ENCODE measurements around the gene SEPTIN5.

The SEPTIN5 gene

DNA sequence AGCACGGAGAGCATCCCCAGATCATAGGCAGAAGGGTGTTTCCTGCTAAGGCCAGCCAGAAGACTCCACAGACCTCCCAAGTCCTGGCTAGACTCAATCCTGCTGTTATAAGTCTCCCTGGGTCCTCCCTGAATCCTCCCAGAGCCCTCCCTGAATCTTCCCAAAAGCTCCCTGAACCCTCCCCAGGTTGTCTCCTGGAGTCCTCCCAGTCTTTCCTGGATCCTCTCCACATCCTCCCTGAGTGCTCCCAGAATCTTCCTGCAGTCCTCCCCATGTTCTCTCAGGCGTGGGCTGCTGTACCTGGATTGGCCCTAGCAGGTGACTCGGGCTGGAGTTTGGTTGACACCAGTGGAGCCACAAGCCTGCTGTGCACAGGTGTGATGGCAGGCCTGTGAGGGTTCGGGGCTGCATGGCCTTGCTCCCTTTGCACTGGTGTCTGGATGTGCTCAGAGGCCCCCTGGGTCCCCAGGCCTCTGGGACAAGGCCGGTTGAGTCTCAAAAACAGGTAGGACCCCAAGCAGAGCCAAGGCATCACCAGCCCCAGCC lies 20.6 kb downstream of the SEPTIN5 start:
- DNase-seq, result no peak

DNA sequence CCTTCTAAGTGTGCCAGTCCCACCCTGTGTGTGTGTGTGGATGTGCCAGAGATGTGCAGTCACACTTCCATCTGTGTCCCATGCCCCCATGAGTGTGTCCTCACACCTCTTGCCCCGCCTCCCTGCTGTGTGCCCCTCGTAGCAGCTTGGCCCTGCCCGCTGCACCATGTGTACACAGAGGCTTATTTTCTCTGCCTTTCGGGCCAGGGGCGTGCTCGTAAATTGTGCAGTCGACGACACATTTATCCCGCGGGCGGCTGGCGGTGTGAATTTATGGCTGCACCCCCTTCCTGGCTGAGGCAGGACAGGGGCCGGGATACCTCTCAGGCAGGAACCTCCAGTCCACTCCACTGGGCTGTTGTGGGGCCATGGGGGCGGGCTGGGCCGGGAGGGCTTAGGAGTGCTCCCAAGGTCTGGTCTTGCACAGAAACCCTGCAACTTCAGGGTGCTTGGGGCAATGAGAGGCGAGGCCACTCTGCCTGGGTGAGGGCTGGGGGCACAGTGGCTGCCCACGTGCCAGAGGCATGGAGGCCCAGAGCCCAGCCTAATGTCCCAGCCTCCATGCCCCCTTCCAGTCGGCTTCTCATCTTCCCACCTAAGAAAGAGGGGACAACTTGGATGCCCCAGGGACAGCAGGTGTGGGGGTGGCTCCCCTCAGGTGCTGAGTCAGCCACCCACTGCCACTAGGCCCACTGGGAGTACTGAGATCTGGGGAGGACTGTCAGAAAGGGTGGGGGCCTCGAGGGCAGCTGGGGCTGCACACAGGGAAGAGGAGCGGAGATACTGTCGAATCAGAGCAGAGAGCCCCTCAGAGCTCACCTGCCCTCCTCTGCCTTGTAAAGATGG lies 21.6 kb downstream of the SEPTIN5 start:
- no peak for DNase-seq

DNA sequence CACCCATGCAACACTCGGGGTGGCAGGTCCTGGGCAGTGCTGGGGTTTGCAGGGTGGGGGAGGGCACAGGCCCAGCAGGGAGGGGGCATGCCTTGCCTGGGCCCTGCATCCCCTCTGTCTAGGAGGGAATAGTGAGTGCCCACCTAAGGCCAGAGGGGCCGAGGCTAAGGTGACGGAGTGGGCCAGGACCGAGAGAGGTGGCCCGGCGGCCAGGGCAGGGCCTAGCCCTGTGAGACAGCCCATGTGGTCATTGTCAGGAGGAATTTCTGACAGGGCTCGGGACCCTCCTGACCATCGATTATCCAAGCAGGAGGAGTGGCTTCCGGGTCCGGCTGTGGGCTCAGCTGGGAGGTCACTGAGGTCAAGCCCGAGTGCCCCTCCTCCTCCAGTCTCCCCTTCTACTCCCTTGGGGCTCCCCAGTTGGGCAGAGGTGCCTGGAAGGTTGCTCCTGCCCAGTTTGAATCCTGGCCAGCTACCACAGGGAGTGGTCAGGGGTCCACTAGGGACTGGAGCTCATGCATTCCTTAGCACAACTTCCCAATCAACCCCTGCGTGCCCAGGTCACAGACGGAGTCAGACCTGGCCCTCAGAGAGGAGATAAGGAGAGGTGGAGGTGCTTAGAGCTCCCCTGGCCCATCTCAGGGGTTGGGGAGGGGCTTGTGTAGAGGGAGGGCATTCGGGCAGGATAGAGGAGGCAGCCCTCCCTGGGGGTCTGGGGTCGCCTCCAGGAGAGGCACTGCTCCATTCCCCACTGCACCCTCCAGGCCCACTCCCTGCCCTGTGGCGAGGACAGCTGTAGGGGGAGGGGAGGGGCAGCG lies 23.8 kb downstream of the SEPTIN5 start:
- no peak for DNase-seq

DNA sequence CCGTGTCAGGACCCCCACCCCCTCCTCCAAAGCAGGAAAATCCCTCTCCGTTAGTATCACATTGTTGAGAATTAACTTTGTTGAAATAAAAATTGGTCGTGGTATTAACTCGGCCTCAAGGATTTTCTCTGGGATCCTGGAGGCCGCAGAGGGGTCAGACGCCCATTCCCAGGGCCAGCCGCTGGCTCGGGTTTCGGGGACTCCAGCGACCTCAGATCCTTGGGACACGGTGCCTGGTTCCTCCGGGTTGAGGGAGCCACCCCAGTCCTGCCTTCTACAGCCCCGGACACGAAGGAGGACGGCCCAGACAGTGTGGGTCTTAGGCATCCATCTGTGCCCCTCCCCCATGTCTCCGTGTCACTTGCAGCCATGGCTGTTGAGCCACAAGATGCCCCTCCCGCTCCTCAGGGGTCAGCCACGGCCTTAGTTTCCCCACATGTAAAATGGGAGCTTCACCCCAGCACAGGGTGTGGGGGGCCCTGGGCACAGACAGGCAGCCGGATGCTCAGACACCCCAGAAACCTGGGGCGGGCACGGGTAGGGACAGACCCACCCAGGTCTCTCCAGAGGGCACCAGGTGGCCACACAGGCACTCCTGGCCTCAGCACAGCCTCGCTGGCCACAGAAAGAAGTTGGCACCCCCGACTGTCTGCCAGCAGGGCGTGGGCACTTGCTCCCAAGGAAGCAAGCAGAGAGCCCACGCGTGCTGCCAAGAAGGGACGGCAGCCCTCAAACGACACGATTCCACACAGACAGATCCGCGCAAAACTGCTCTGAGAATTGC lies 24.6 kb downstream of the SEPTIN5 start:
- DNase-seq, result no peak

DNA sequence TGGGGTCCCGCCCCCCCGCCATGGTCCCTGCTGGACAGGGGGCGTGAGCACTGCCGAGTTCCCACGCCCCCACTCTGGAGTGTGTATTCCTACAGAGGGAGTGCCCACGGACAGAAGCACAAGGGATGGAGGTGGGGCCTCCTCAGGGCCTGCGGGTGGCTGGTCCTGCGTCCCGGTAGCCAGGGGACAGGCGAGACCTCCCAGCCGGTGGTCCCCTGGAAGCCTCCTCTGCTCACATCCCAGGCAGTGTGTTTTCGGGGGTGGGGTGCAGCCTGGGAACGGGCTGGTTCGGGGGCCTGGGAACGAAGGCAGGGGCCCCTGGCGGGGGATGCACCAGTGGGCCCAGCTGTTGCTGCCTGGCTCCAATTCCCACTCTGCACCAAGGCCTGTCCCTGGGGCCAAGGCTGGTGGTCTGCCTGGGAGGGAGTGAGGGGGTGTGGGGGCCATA lies 25.2 kb downstream of the SEPTIN5 start:
- DNase-seq, result no peak

DNA sequence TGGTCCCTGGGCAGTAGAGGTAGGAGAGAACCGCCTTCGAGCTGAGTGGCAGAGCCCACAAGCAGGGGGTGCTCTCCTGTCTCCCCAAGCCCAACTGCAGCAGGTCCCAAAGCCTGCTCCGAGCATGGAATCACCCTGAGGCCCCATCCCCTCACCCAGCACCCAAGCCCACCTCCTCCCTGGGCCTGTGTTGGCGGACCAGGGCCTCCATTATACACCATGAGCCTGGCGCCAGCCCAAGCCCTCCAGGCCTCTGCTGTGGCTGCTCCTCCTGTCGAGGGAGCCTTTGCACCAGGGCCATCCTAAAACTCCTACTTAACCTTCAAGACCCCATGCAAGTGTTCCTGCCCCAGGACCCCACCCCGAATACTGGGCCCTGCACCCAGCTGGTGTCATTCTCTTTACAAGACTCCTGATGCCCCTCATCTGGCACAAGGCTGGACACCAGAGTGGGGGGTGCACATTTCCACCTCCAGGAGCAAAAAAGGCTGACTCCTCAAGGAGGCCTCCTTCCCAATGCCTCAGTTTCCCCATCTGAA lies 25.7 kb downstream of the SEPTIN5 start:
- DNase-seq, result no peak

DNA sequence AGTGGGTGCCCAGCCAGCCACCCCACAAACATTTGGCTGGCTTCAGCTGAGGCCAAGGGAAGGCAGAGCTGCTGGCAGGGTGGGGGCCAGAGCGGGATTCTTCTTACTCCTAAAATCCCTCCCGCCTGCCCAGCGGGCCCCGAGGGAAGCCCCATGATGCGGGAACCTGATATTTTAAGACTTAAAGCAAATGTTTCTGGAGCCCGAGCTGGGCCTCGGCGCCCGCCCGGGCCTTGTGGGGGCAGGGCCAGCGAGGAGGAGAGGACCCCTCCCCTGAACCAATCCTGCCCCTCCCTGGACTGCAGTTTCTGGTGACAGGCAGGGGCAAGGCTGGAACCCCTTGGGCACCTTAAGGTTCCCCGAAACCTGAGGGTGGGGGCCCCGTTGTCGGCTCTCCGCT lies 26.3 kb downstream of the SEPTIN5 start:
- DNase-seq, result no peak

DNA sequence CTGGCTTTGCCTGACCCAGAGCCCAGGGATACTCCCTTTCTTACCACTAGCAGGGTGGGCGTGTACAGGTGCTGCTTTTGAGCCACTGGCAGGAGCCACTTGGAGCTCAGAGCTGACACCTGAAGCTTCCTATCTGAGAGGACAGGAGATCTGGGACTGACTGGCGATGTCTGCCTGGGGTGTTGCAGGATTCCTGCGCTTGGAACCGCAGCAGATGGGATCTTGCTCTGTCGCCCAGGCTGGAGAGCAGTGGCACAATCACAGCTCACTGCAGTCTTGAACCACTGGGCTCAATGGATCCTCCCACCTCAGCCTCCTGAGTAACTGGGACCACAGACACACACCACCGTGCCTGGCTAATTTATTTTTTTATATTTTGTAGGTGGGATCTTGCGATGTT lies 26.8 kb downstream of the SEPTIN5 start:
- no peak for DNase-seq

DNA sequence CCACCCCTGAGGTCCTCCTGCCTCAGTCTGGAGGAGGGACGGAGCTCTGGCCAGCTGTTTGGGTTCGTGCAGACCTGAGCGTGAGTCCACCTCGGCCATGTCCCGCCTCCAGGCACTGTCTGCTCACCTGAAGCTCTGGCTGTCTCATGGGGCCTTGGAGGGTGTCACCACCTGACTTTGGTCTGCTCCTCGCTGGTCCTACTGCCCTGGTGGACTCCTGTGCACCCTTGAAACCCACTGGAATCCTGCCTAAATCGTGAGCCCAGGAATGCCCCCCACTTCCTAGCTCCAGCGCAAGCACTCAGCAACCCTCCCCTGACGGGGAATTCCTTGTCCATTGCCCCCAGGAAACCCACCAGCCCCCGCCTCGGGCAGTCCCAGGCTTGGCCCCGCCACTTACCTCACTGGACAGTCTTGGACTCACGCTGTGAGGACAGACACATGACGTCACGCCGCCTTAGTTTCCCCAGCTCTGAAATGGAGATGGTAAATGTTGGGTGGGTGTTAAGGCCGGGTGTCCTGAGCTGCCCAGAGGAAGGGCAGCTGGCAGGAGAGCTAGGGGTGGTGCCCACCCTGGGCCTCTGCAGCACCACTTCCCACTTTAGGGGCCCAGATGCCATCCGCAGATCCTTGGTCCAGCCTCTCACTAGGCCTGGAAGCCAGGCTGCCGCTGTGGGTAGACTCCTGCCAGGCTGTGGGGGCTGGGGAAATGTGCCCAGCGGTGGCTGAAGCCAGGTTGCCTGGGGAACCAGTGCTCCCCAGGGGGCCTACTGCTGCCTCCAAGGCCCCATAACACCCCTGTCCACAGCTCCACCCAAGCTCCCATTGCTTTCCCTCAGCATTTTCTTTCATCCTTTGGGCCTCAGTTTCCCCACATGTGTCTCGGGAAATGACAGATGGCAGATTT lies 28.1 kb downstream of the SEPTIN5 start:
- no peak for DNase-seq

DNA sequence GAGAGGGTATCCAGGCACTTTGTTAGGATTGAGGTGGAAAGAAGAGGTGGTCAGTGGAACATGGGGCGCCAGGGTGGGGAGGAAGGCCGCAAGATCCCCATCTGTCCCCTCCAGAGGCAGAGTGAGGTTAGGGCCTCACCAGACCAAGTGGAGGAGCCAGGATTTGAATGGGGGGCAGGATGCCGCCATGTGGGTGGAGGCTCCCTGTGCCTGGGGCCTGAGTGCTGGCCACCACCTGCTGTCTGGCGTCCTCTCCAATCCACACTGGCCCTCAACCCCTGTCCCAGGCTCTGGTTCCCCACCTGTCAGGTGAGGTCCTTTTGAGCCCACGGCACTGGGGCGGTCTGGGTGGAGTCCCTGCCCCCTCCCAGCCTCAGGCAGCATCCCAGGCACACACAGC lies 28.8 kb downstream of the SEPTIN5 start:
- no peak for DNase-seq

DNA sequence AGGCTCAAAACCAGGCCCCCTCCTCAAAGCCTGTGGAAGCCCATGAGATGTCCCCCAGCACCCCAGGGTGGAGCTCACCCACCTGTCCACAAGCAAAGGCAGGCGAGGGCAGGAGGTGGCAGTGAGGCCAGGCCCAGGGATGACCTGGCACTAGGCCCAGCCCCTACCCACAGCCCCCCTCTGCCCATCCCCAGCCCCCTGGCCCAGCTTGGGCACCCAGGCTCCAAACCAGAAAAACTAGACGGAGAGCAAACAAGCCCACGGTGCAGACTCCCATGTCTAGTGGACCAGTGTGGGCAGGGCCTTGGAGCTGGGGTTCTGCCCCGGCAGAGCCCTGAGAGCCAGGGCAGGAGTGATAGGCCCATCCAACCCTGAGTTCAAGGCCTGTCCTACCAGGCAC lies 29.3 kb downstream of the SEPTIN5 start:
- no peak for DNase-seq

DNA sequence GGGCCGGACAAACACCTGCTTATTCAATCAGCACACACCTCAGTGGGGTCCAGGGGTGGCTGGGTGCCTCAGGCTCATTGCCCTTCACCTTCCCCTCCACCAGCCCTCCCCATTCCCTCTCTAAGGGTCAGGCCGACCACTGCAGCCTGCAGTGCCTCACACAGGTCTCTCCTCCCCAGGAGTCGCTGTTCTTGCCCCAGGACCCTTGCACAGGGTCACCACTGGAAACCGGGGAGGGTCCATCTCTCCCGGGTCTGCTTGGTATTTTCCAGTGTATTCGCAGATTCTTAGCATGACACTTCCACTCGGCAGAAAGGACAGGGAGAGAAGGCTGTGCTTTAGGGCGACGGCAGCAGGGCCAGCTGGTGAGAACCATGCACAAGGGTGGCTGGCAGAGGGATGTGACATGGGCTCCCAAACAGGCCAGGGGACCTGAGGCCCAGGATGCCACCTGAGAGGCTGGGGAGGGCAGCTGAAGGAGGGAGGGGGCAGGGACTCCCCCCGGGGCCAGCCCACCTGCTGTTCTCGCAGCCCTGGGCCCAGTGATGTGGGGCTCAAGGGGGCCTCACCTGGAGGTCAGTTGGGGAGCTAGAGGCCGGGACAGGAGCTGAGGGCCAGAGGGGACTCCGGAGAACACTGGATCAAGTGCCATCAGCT lies 30.2 kb downstream of the SEPTIN5 start:
- no peak for DNase-seq

DNA sequence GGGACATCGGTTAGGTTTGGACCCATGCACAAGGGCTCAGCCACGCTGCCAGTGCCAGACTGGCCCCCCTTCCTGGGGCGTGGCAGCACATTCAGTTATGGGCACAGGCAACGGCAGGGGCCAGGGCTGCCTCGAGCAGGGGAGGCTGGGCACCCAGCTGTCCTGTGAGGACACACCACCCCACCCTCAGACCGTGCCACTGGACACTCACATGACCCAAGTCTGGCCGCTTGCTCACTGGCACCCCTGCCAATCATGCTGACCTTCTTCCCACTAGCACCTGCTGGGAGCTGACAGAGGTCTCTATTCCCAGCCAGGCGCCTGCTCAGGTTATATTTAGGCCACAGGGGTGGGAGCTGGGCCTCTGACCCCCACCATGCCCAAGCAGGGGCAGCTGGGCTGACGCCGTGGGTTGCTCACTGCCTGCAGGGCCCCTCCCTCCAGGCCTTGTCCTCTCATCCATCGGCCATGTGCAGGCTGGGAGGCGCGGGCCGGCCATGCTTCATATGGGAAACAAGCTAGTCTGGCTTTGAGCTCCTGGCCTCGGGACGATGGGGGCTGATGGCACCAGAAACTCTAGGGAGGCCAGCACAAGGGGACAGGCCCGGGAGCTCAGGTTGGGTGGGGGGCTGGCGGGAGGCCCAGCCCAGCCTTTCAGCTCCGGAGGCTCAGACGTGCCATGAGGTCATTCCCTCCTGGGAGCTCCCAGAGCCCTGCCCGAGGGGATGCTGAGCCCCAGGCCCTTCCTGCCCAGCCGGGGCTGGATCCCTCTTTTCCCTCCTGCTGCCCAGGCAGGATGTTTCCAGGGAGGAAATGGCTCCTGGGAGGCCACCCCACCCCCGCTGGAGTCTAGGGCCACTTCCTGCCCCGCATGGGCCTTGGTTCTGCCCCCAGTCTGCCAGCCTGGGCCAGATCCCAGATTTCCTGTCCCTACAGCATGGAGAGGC lies 31.1 kb downstream of the SEPTIN5 start:
- DNase-seq, result no peak

DNA sequence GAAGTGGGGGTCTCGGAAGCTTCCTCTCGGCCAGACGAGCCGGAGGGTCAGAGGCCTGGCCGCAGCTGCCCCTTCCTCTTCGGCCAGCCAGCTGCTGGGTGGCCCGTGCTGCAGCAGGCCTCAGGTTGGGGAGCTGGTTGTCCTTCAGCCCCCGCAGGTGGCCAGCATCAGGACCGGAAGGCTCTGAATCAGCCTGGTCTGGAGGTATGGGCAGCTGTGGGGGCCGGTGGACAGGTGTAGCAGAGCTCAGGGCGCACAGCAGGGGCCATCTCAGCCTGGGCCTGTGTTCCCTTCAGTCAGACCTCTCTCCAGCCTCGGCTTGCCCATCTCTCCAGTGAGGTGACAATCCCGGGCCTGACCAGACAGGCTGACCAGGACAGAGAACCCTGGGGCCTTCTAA lies 32.4 kb downstream of the SEPTIN5 start:
- DNase-seq, result no peak

DNA sequence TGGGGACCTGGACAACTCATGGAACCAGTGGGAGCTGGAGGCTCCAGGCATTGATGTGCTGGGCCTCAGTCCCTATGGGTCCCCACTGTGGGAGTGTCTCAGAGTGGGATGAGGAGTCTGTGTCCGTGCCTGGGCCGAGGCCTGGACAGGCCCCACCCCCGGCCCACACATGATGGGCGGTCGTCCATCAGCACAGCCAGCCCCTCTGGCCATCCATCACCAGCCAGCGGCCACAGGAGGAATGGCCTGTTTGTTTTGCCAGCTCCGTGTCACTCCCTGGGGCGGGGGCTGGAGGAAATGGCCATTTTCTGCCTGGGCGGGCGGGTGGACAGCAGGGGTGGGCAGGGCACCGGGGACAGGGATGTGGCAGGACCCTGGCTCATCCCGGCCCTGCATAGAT lies 33.2 kb downstream of the SEPTIN5 start:
- no peak for DNase-seq

DNA sequence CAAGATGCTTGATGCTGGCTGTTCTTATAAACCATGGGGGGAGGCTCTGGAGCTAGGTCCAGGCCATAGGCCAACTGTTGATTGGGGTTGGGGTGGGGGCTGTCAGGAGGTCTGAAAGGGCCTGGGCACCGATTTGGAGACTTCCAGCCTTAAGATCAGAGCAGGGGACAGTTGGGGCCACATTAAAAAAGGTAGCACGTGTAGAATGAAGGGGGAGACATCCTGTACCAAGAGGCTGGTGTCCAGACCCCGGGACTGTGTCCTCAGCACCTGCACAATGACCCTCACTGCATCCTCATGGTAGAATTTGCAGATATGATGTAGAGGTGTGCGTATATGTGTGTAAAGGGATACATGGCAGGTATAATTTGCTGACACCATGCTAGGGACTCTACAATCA lies 33.8 kb downstream of the SEPTIN5 start:
- no peak for DNase-seq

DNA sequence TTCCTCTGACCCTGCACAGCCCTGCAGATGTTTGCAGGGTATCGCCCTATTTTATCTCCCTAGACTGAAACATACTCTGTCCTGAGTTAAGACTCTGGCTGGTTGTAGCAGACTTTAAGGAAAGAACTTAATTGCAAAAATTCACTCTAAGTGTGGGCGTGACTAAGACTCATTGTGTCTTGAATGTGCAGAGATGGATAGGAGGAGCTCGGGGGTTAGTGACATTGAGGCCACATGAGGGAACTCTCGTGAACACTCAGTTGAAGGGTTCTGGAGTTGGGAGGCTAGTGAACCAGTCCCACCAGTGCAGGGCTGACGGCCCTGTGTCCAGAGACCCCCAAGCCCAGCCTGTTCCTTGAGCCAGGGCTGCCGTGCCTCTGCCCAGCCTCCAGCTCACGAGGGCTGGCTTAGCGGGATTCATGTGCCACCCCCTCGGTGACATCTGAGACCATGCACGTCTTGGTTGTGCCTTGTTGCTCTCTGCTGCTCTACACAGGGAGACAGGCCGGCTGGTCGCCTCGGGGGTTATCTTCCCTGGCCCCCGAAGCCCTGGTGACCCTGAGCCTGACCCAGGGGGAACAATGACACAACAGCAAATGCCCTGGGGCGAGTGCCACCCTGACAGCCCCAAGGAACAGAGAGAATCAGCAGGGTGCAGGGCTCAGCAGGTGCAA lies 34.8 kb downstream of the SEPTIN5 start:
- no peak for DNase-seq

DNA sequence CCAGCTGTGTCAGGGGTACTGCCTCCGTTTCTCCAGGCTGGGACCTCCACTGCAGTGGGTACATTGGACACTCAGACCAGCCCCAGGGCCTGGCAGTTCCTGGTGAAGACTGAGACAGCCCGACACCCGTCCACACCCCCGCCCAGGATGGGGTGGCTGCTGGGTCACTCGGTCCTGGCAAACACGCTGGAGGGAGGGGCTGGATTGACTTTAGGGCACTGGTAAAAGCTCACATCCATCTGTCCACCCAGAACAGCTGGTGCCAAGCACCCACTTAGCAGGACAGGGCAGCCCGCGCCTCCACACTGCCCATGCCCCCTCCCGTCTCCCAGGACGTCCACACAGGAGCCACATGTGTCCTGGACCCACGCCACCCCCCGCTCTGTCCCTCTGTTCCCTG lies 35.6 kb downstream of the SEPTIN5 start:
- DNase-seq, result no peak
